Stimulated activated CD4-positive, alpha-beta T cell treated with anti-CD3 and anti-CD28 coated beads, Interleukin-2, amount 100 ng/mL, for 48 hours (primary cell): ENCODE data around the gene EGFR.

Source experiments
- DNase-seq, 2 donors: peaks; one replicate each; pipeline ENCODE4 v3.0.0-alpha.2; 2020

The EGFR gene

GRCh38 chr7:55131142-55131929 lies 112.5 kb downstream of the EGFR start:
- no peak for DNase-seq

- no peak for DNase-seq
These were observed 113.7 kb downstream of the EGFR start for GRCh38 chr7:55132550-55132889.

DNA sequence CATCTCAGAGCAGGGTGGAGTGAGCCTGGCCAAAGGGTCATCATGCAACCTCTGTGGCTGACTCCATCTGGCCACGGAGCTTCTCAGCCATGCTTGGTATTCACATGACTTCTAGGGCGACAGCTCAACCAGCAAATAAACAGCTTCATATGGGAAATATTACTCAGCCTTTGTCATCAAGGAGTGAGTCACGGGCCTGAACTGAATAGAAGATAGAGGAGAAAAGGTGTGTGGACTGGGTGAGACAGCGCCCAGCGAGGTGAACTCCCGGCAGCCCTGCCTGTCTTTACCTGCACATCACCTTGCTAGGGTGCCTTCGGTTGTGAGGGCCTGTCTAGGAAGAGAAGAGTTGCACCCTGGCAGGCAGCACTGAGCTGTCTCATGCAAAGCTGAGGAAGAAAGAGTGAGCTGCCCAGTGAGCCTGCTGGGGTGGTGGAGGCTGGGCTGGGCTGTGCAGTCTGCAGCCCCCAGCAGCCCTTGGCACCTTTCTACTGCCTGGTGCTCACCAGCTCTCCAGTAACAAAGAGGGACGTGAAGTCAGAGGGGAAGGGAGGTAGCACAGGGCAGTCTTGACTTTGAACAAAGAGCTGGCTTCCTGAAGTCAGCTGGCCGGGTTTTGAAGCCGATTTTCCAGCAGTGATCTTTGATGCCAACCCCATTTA lies 114.2 kb downstream of the EGFR start:
- peak in 1 of 2 donors; percentile 10 for DNase-seq

DNA sequence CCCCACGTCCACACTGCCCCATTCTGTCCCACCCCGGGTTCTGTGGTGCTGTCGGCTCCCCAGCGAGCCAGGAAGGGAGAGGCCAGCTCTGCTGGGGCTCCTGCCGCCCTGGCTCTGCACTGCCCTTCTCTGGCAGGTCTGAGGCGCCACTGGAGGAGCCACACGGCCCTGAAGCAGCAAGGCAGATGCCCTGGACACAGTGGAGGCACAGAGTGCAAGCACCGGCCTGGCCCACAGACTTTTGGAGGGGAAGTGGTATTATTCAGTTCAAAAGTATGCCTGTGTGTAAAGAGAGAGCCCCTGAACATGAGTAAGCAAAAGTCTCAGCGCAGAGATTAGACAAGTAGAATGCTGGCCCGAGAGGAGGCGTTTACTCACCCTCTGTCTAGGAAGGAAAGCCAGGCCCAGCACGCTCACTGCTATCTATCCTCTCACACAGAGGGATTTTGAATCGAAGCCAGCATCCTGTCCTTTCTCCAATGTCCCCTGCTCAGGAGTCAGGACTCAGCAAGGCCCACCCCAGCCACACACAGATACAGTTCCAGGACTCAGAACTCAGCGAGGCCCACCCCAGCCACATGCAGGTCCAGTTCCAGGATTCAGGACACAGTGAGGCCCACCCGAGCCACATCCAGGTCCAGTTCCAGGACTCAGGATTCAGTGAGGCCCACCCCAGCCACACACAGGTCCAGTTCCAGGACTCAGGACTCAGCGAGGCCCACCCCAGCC lies 115.0 kb downstream of the EGFR start:
- no peak for DNase-seq

DNA sequence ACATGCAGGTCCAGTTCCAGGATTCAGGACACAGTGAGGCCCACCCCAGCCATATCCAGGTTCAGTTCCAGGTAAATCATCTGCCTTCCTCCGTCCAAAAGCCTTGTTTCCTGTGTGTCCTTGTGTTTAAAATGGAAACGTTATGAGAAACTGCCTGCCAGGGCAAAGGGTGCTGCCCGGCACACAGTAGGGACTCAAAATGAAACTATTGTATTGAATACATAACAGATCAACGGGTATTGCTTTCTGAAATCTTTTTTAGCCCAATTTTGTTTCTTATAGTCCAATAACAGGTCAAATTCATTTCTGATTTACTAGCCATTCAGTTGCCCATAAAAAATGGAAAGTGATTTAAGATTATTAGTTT lies 115.5 kb downstream of the EGFR start:
- no peak for DNase-seq

- DNase-seq = no peak
These were observed 116.0 kb downstream of the EGFR start for GRCh38 chr7:55134786-55135185.

DNA sequence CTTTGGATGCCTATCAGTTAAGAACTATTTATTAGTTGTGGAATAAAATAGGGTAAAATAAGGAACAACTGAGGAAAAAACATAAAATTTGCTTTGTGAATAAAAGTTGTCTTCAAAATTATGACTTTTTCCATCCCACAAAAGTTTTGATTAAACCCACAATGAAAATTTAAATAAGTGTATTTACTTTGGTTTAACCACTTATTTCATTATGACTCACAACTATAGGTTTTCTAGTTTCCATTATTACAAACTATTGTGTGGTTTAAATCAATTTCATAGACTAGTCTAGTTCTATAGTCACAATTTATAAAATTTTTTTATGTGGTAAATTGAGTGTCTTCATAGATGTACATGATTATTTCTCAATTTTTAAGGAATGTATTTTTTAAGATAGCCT lies 116.6 kb downstream of the EGFR start:
- DNase-seq = no peak

GRCh38 chr7:55138663-55139062 lies 119.8 kb downstream of the EGFR start:
- DNase-seq = no peak

GRCh38 chr7:55140221-55140940 lies 121.6 kb downstream of the EGFR start:
- no peak for DNase-seq

GRCh38 chr7:55140941-55141278 lies 122.1 kb downstream of the EGFR start:
- no peak for DNase-seq

- DNase-seq = no peak
These were observed 124.2 kb downstream of the EGFR start for GRCh38 chr7:55142919-55143600.

DNA sequence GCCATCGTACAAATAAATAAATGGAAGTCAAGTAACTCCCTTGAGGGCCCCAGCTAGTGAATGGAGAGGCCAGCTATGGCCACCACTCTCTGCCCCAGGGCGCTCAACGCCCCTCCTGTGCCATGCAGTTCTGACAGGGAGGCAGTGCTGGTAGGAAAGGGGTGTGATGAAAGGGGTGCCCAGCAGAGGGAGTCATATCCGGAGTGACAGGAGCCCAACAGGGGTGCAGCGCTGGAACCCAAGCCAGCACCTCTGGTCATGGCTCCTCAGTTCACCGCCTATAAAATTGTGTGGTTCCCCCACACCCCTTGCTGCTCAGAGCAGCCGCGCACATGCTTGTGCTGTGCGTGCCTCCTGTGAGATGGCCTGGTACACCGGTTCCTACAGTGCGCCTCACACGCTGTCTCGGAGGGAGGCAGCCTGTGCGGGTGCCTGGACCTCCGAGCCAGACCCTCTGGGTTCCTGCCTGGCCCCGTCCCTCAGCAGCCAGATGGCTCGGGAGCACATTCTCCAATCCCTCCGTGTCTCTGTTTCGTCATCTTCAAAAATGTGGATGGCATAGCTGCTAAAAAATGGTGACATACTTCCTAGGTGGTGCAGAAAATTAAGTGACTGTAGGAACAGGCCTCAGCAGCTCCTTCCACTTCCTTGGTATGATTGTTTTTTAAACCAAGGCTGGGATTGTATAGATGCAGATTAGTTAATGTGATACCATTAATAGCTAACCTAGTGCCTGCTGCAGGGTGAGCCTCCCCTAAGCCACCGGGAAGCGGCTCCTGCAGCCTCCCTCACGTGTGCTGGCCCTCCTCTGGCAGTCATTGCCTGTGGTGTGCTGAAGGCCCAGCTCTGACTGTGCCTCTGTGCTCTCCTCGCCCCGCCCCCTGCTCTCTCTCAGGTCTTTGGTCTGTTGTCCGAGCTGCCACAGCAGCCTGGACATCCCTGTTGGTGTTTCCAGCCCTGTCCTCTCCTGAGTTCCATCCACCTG lies 125.8 kb downstream of the EGFR start:
- no peak for DNase-seq

DNA sequence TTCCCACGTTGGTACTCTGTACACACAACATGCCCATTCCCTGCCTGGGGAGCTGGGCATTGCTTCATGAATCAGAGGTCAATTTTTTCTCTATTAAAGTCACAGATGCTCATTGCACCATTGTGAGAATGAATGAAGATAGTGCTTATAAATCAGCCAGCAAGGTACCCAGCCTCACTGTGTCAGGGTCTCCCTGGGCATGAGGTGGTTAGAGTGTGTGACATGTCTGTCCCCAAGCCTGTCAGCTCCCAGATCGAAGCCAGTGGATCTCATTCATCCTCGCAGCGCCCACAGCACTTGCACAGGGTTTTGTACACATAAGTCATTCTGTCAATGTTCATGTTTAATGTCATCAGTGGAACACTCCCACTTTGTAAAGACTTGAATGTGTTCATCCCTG lies 126.8 kb downstream of the EGFR start:
- DNase-seq = no peak

- DNase-seq = no peak
These were observed 128.3 kb downstream of the EGFR start for GRCh38 chr7:55147101-55147500.

DNA sequence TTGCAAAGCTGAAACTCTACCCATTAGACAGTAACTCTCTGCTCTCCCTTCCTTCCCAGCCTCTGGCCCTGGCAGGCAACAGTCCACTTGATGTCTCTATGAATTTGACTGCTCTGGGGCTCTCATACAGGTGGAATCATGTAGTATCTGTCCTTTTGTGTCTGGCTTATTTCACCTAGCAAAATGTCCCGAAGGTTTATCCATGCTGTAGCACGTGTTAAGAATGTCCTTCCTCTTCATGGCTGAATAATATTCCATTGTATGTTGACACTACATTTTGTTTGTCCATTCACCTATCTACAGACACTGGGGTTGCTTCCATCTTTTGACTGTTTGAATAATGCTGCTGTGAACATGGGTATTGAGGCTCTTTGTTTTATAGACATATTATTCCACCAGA lies 128.9 kb downstream of the EGFR start:
- no peak for DNase-seq

GRCh38 chr7:55148571-55148970 lies 129.8 kb downstream of the EGFR start:
- no peak for DNase-seq

GRCh38 chr7:55149001-55149400 lies 130.2 kb downstream of the EGFR start:
- no peak for DNase-seq

GRCh38 chr7:55150166-55150565 lies 131.3 kb downstream of the EGFR start:
- no peak for DNase-seq

- no peak for DNase-seq
These were observed 132.1 kb downstream of the EGFR start for GRCh38 chr7:55150709-55151451.

- no peak for DNase-seq
These were observed 133.7 kb downstream of the EGFR start for GRCh38 chr7:55152516-55152915.

GRCh38 chr7:55154096-55154495 lies 135.3 kb downstream of the EGFR start:
- DNase-seq = no peak
